Liver (tissue), 9 donors: Measurements from ENCODE around the gene KDM5B. TPM values are rescaled to one million over a fixed set of nuclear protein-coding genes. Genes with fewer than 3 reads are reported as not detected.
"Not testable (repeated sequence)": the region's sequence is repeated elsewhere in the genome, so short reads cannot be mapped to it uniquely, and the experiment has no call there.

ENCODE experiments used
- DNase-seq: peaks from one replicate; pipeline ENCODE4 v3.0.0-alpha.2; 2017; ENCODE audit warnings: low spot score
- H3K27ac ChIP-seq, 2 donors: one replicate each; pipeline ENCODE4 v1.7.0; 2013; ENCODE audit warnings: inconsistent platforms in 2 of 2, low read length in 2 of 2, control low read depth in 1 of 2, low read depth in 1 of 2, mild to moderate bottlenecking in 1 of 2
- H3K27me3 ChIP-seq, 4 donors: one replicate each; pipeline versions ENCODE4 v1.6.1 to v1.7.0; 2013; ENCODE audit warnings: low read length in 3 of 4, inconsistent platforms in 1 of 4, mild to moderate bottlenecking in 1 of 4, moderate library complexity in 1 of 4; ENCODE audit not compliant: control insufficient read depth in 4 of 4, insufficient read depth in 4 of 4
- H3K36me3 ChIP-seq, 4 donors: one replicate each; pipeline versions ENCODE4 v1.6.1 to v1.7.0; 2013; ENCODE audit warnings: low read length in 3 of 4, mild to moderate bottlenecking in 3 of 4, low read depth in 1 of 4, moderate library complexity in 1 of 4; ENCODE audit not compliant: control insufficient read depth in 4 of 4, insufficient read depth in 3 of 4
- H3K4me1 ChIP-seq, 4 donors: one replicate each; pipeline versions ENCODE4 v1.6.1 to v1.7.0; 2013; ENCODE audit warnings: low read length in 3 of 4, mild to moderate bottlenecking in 3 of 4, moderate library complexity in 1 of 4; ENCODE audit not compliant: control insufficient read depth in 4 of 4, insufficient read depth in 4 of 4
- H3K4me3 ChIP-seq, 3 donors: one replicate each; pipeline versions ENCODE4 v1.6.1 to v1.7.0; 2013; ENCODE audit warnings: low read length in 3 of 3, control low read depth in 1 of 3, low read depth in 1 of 3, mild to moderate bottlenecking in 1 of 3
- H3K9ac ChIP-seq, 2 donors: one replicate each; pipeline ENCODE4 v1.7.0; 2013; ENCODE audit warnings: low read length in 2 of 2, mild to moderate bottlenecking in 2 of 2, moderate library complexity in 2 of 2, control low read depth in 1 of 2, low read depth in 1 of 2
- H3K9me3 ChIP-seq, 4 donors: one replicate each; pipeline versions ENCODE4 v1.6.1 to v1.7.0; 2013; ENCODE audit warnings: low read length in 3 of 4; ENCODE audit not compliant: control insufficient read depth in 4 of 4
- ATF3 ChIP-seq: IDR thresholded peaks from 2 replicates; pipeline ENCODE4 v1.6.1; 2016; ENCODE audit warnings: antibody characterized with exemption
- EGR1 ChIP-seq, 2 donors: IDR thresholded peaks; 2 replicates each; pipeline ENCODE4 v1.6.1; 2016 to 2018; ENCODE audit warnings: antibody characterized with exemption in 2 of 2, low read depth in 2 of 2
- FOXA1 ChIP-seq: IDR thresholded peaks from 2 replicates; pipeline ENCODE4 v1.6.1; 2016; ENCODE audit warnings: antibody characterized with exemption
- FOXA2 ChIP-seq: IDR thresholded peaks from 2 replicates; pipeline ENCODE4 v1.6.1; 2016; ENCODE audit warnings: antibody characterized with exemption
- GABPA ChIP-seq, 2 donors: IDR thresholded peaks in 1 of 2; conservative IDR thresholded peaks in 1 of 2; 2 replicates each; pipeline ENCODE4 v1.6.1; 2016; ENCODE audit warnings: antibody characterized with exemption in 2 of 2, mild to moderate bottlenecking in 1 of 2, moderate library complexity in 1 of 2
- HNF4A ChIP-seq, 2 donors: conservative IDR thresholded peaks; 2 replicates each; pipeline ENCODE4 v1.6.1; 2016; ENCODE audit warnings: antibody characterized with exemption in 2 of 2, mild to moderate bottlenecking in 2 of 2
- JUND ChIP-seq, 2 donors: IDR thresholded peaks; 2 replicates each; pipeline ENCODE4 v1.6.1; 2016; ENCODE audit warnings: antibody characterized with exemption in 2 of 2
- MAX ChIP-seq: IDR thresholded peaks from 2 replicates; pipeline ENCODE4 v1.6.1; 2016; ENCODE audit warnings: antibody characterized with exemption
- NR2F2 ChIP-seq: IDR thresholded peaks from 2 replicates; pipeline ENCODE4 v1.6.1; 2016; ENCODE audit warnings: antibody characterized with exemption
- RAD21 ChIP-seq, 2 donors: IDR thresholded peaks; 2 replicates each; pipeline ENCODE4 v1.6.1; 2016; ENCODE audit warnings: antibody characterized with exemption in 2 of 2, mild to moderate bottlenecking in 2 of 2
- REST ChIP-seq: IDR thresholded peaks from 2 replicates; pipeline ENCODE4 v1.6.1; 2016; ENCODE audit warnings: antibody characterized with exemption, mild to moderate bottlenecking
- SP1 ChIP-seq: IDR thresholded peaks from 2 replicates; pipeline ENCODE4 v1.6.1; 2018; ENCODE audit warnings: antibody characterized with exemption, mild to moderate bottlenecking
- TAF1 ChIP-seq: conservative IDR thresholded peaks from 2 replicates; pipeline ENCODE4 v1.6.1; 2016; ENCODE audit warnings: antibody characterized with exemption, mild to moderate bottlenecking
- YY1 ChIP-seq: IDR thresholded peaks from 2 replicates; pipeline ENCODE4 v1.6.1; 2016; ENCODE audit warnings: antibody characterized with exemption, mild to moderate bottlenecking
- ZBTB33 ChIP-seq: IDR thresholded peaks from 2 replicates; pipeline ENCODE4 v1.6.1; 2016; ENCODE audit warnings: antibody characterized with exemption
- WGBS: extraction: QIAGEN DNeasy Blood & Tissue Kit; methylation state at CpG from one replicate; pipeline ENCODE4 v1.1.7; 2013; 5-methylcytosine and 5-hydroxymethylcytosine counted together
- polyA plus RNA-seq, 2 donors: library from polyadenylated mRNA; stranded (reverse) in 1 of 2; unstranded in 1 of 2; fragments of 200-250 nt in 1 of 2; fragments of >200 nt in 1 of 2; fragmentation: Nextera tagmentation in 1 of 2; extraction: Ambion mirVana in 1 of 2; gene quantifications; one replicate each; pipeline versions ENCODE4 v1.2.1 to v1.2.3, GENCODE V29; 2013 to 2015
- total RNA-seq, 2 donors: library from RNA; depleted of rRNA; stranded (reverse); fragments of >200 nt; gene quantifications; one replicate each; pipeline ENCODE4 v1.2.3, GENCODE V29; 2014
- donor health status: healthy.
- donor health status: healthy.
- donor health status: healthy.
- donor health status: healthy.
- donor health status: healthy.

KDM5B gene
- total and polyA plus RNA-seq, 4 donors, result 3.4 to 33.7 (median 14.8) TPM

GRCh38 chr1:202725526-202725925 lies 82.7 kb downstream of the KDM5B start:
- Histone ChIP-seq H3K4me1 (no peaks in the 10 kb centered on the region), H3K27me3 (no peaks in the 10 kb centered on the region), H3K4me3 (no peak overlapping the region), H3K9me3 (no peaks in the 10 kb centered on the region), H3K27ac (no peak overlapping the region), H3K36me3 (peaks cover 3 to 32% (median 30%) of the 10 kb centered on the region in 4 donors), H3K9ac (no peak overlapping the region)
- WGBS, result 94% methylated on average over 3 of the region's 3 CpGs
- DNase-seq, result no peak
- TF ChIP-seq RAD21 (IDR thresholded peaks at IDR 0.05) (no peak), YY1 (no peak), ATF3 (no peak), SP1 (no peak), NR2F2 (no peak), FOXA2 (no peak), FOXA1 (no peak), ZBTB33 (no peak), GABPA (IDR thresholded peaks at IDR 0.05 in 1 of 2, conservative IDR thresholded peaks at IDR 0.05 in 1 of 2) (no peak)

- Histone ChIP-seq H3K9ac (no peak overlapping the region), H3K36me3 (peaks cover 0 to 14% (median 12%) of the 10 kb centered on the region in 4 donors), H3K4me3 (no peak overlapping the region), H3K27ac (no peak overlapping the region), H3K27me3 (no peaks in the 10 kb centered on the region), H3K9me3 (no peaks in the 10 kb centered on the region), H3K4me1 (no peaks in the 10 kb centered on the region)
- no peak for DNase-seq
- 92% methylated on average over 7 of the region's 7 CpGs for WGBS
- TF ChIP-seq HNF4A (conservative IDR thresholded peaks at IDR 0.05), result no peak
- no peak for TF ChIP-seq JUND (IDR thresholded peaks at IDR 0.05)
Measured at GRCh38 chr1:202723708-202724107, 84.5 kb downstream of the KDM5B start.

- not testable (repeated sequence) for H3K9me3 ChIP-seq, H3K4me1 ChIP-seq, H3K27me3 ChIP-seq, H3K4me3 ChIP-seq, H3K9ac ChIP-seq, H3K36me3 ChIP-seq, DNase-seq, H3K27ac ChIP-seq
- WGBS, result 78% methylated on average over 6 of the region's 6 CpGs
Measured at GRCh38 chr1:202723046-202723445, 85.2 kb downstream of the KDM5B start.

GRCh38 chr1:202716654-202717053 lies 91.6 kb downstream of the KDM5B start:
- WGBS, result 87% methylated on average over 2 of the region's 2 CpGs
- no peak overlapping the region for H3K27ac ChIP-seq
- TF ChIP-seq REST (no peak), MAX (no peak), YY1 (no peak), RAD21 (IDR thresholded peaks at IDR 0.05) (no peak), ZBTB33 (no peak), TAF1 (no peak), EGR1 (IDR thresholded peaks at IDR 0.05; ENCODE audit: low read depth in 2 of 2) (no peak), NR2F2 (no peak)

More at GRCh38 chr1:202716654-202717053, 91.6 kb downstream of the KDM5B start:
- no peaks in the 10 kb centered on the region for H3K36me3 ChIP-seq
- H3K4me1 ChIP-seq, result no peaks in the 10 kb centered on the region
- H3K9ac ChIP-seq, result no peak overlapping the region
- no peak overlapping the region for H3K4me3 ChIP-seq
- H3K9me3 ChIP-seq, result no peaks in the 10 kb centered on the region
- H3K27me3 ChIP-seq, result no peaks in the 10 kb centered on the region
- DNase-seq, result no peak
